B cell (primary cell): Measurements from ENCODE around the gene SPECC1L. TPM values are rescaled to one million over a fixed set of nuclear protein-coding genes. Genes with fewer than 3 reads are reported as not detected.

Experiments
- ATAC-seq: fragments of 200-7000 bp; cut with Tn5 transposase; one replicate; pipeline ENCODE4 v1.10.0; 2021; ENCODE audit warnings: low read depth, mild to moderate bottlenecking, moderate number of reproducible peaks, moderate library complexity
- CTCF ChIA-PET: fragments of 350-600 bp; sonication (Branson Sonifier 250); formaldehyde crosslinking; loops from one replicate; lab custom pipeline; 2021; ENCODE audit warnings: antibody characterized with exemption, inconsistent platforms; lab: Charles Lee
- POLR2A ChIA-PET: fragments of 350-600 bp; sonication (Branson Sonifier 250); formaldehyde crosslinking; loops from one replicate; lab custom pipeline; 2021; ENCODE audit warnings: antibody characterized with exemption; lab: Charles Lee
- DNase-seq: peaks from one replicate; pipeline ENCODE4 v3.0.0; 2013
- H2AFZ ChIP-seq: 2 replicates; pipeline ENCODE4 v1.6.1; 2012; ENCODE audit warnings: mild to moderate bottlenecking, low read depth, low read length; ENCODE audit not compliant: insufficient read depth, poor library complexity, severe bottlenecking
- H3K27ac ChIP-seq, 2 donors: 1 replicate in 1 of 2; 2 replicates in 1 of 2; pipeline ENCODE4 v1.5.1; 2012 to 2013; ENCODE audit warnings: low read length in 2 of 2, mild to moderate bottlenecking in 2 of 2, moderate library complexity in 1 of 2
- H3K27me3 ChIP-seq, 4 experiments: fragments of 200-600 bp in 1 of 4; sonication (generic) in 1 of 4; replicated peaks in 1 of 4; 1 replicate in 2 of 4; 2 replicates in 2 of 4; pipeline versions ENCODE4 v1.6.1 to v1.7.0; 2013 to 2016; ENCODE audit warnings: low read length in 3 of 4, mild to moderate bottlenecking in 2 of 4, mixed read lengths in 1 of 4, moderate library complexity in 1 of 4; ENCODE audit not compliant: insufficient read depth in 4 of 4, control insufficient read depth in 3 of 4; ENCODE audit errors: control extremely low read depth in 1 of 4
- H3K36me3 ChIP-seq, 2 experiments: replicated peaks in 1 of 2; 1 replicate in 1 of 2; 2 replicates in 1 of 2; pipeline versions ENCODE4 v1.6.1 to v1.7.1; 2013; ENCODE audit warnings: low read length in 1 of 2; ENCODE audit not compliant: insufficient read depth in 2 of 2, control insufficient read depth in 1 of 2; ENCODE audit errors: control extremely low read depth in 1 of 2, extremely low read depth in 1 of 2
- H3K4me1 ChIP-seq, 2 donors: fragments of 200-600 bp in 1 of 2; sonication (generic) in 1 of 2; 1 replicate in 1 of 2; 2 replicates in 1 of 2; pipeline versions ENCODE4 v1.5.1 to v1.6.1; 2013 to 2017; ENCODE audit warnings: low read length in 2 of 2; ENCODE audit not compliant: control insufficient read depth in 2 of 2, insufficient read depth in 2 of 2
- H3K4me2 ChIP-seq: replicated peaks from 2 replicates; pipeline ENCODE3; 2012; ENCODE audit warnings: mild to moderate bottlenecking, low read depth, low read length; ENCODE audit not compliant: poor library complexity, severe bottlenecking
- H3K4me3 ChIP-seq, 5 experiments: fragments of 200-600 bp in 1 of 5; sonication (generic) in 1 of 5; 1 replicate in 3 of 5; 2 replicates in 2 of 5; pipeline versions ENCODE4 v1.5.1 to v1.7.0; 2011 to 2016; ENCODE audit warnings: low read length in 4 of 5, mild to moderate bottlenecking in 4 of 5, low read depth in 2 of 5, control low read depth in 1 of 5, moderate library complexity in 1 of 5; ENCODE audit not compliant: insufficient read depth in 1 of 5; ENCODE audit errors: control extremely low read depth in 1 of 5, extremely low read depth in 1 of 5
- H3K79me2 ChIP-seq: fragments of 200-600 bp; sonication (generic); one replicate; pipeline ENCODE4 v1.6.0; 2016; ENCODE audit warnings: low read length; ENCODE audit not compliant: control insufficient read depth, insufficient read depth
- H3K9ac ChIP-seq: fragments of 200-600 bp; sonication (generic); 2 replicates; pipeline ENCODE4 v1.6.1; 2017; ENCODE audit warnings: mild to moderate bottlenecking, low read length, moderate library complexity
- H3K9me3 ChIP-seq, 3 donors: one replicate each; pipeline versions ENCODE4 v1.6.1 to v1.7.1; 2013; ENCODE audit warnings: low read length in 2 of 3; ENCODE audit not compliant: control insufficient read depth in 2 of 3, insufficient read depth in 1 of 3; ENCODE audit errors: control extremely low read depth in 1 of 3
- H4K20me1 ChIP-seq: 2 replicates; pipeline ENCODE4 v1.6.0; 2012; ENCODE audit warnings: mild to moderate bottlenecking, low read length; ENCODE audit not compliant: insufficient read depth, control insufficient read depth, poor library complexity, severe bottlenecking
- H3K27ac Mint-ChIP-seq: one replicate; pipeline ENCODE4 v1.8.0; 2021; ENCODE audit warnings: mixed read lengths
- H3K27me3 Mint-ChIP-seq: one replicate; pipeline ENCODE4 v1.8.0; 2021; ENCODE audit warnings: mixed read lengths
- H3K4me1 Mint-ChIP-seq: one replicate; pipeline ENCODE4 v1.8.0; 2021; ENCODE audit warnings: mixed read lengths
- H3K4me3 Mint-ChIP-seq: one replicate; pipeline ENCODE4 v1.8.0; 2021; ENCODE audit warnings: mixed read lengths
- H3K9me3 Mint-ChIP-seq: one replicate; pipeline ENCODE4 v1.8.0; 2022; ENCODE audit warnings: mixed read lengths; ENCODE audit not compliant: insufficient read depth
- CTCF ChIP-seq: fragments of 200-600 bp; IDR thresholded peaks from one replicate; pipeline ENCODE4 v1.8.0; 2022; ENCODE audit warnings: antibody characterized with exemption, mild to moderate bottlenecking
- EZH2 ChIP-seq: IDR thresholded peaks from 2 replicates; pipeline ENCODE4 v1.6.1; 2012; ENCODE audit warnings: borderline replicate concordance, low read depth, mild to moderate bottlenecking, moderate library complexity, low read length; ENCODE audit not compliant: insufficient read depth, poor library complexity, severe bottlenecking
- WGBS: methylation state at CpG from one replicate; pipeline ENCODE4 v1.1.5; 2013; ENCODE audit warnings: missing lambda C conversion rate; ENCODE audit not compliant: insufficient coverage; 5-methylcytosine and 5-hydroxymethylcytosine counted together
- intact Hi-C: fragments of 100-400 bp; cut with micrococcal nuclease; formaldehyde crosslinking; loops from one replicate; pipeline ENCODE4 v1.10.0; 2022
- polyA plus RNA-seq: library from polyadenylated mRNA; depleted of rRNA; stranded (reverse); fragments of >200 nt; gene quantifications from 2 replicates; pipeline ENCODE4 v1.2.3, GENCODE V29; 2012
- total RNA-seq, 2 donors: library from RNA; stranded (reverse); fragments of 120-200 nt in 1 of 2; gene quantifications; 1 replicate in 1 of 2; 2 replicates in 1 of 2; pipeline versions ENCODE4 v1.2.3 to v1.2.4, GENCODE V29; 2013 to 2022

The SPECC1L gene
- total and polyA plus RNA-seq, 2 donors (not counting 1 experiment from before 2014, with no cell fraction given), result 14.4 to 85.3 TPM

- Mint-ChIP-seq H3K27ac (no peak overlapping the region), H3K27me3 (no peaks in the 10 kb centered on the region), H3K4me3 (no peak overlapping the region), H3K9me3 (no peaks in the 10 kb centered on the region), H3K4me1 (peaks cover 7% of the 10 kb centered on the region)
- no peak for ATAC-seq
- intact Hi-C loops, result no loop called here
- Histone ChIP-seq H3K9ac (no peak overlapping the region), H3K79me2 (peaks cover 5% of the 10 kb centered on the region), H3K4me3 (no peak overlapping the region), H3K9me3 (no peaks in the 10 kb centered on the region), H3K36me3 (peaks cover 11 to 28% of the 10 kb centered on the region in 2 experiments), H3K4me2 (no peak overlapping the region), H3K4me1 (no peaks in the 10 kb centered on the region), H3K27me3 (no peaks in the 10 kb centered on the region), H2AFZ (no peak overlapping the region), H3K27ac (no peak overlapping the region), H4K20me1 (peaks cover 12% of the 10 kb centered on the region)
- CTCF ChIA-PET, result interaction anchor here (1.0 kb wide), 1 partner anchor 110 kb away, joined by 3 read pairs; no protein-coding TSS in a partner anchor
- POLR2A ChIA-PET, result no interaction called here
- no CpG with 5 or more reads among the region's 4 CpGs for WGBS
- no peak for DNase-seq
- TF ChIP-seq EZH2, result no peak
- TF ChIP-seq CTCF, result no peak
Observed at GRCh38 chr22:24392218-24392931, 121.7 kb downstream of the SPECC1L start.

- H3K27me3 Mint-ChIP-seq, result no peaks in the 10 kb centered on the region
- H3K4me2 ChIP-seq, result no peak overlapping the region
- ChIA-PET POLR2A (no interaction called here), CTCF (interaction anchor here (1.4 kb wide), 1 partner anchor 29 kb away, joined by 4 read pairs; no protein-coding TSS in a partner anchor)
- no peaks in the 10 kb centered on the region for H3K9me3 ChIP-seq
- H3K36me3 ChIP-seq, result peaks cover 11 to 29% of the 10 kb centered on the region in 2 experiments
- H4K20me1 ChIP-seq, result peaks cover 12% of the 10 kb centered on the region
- no peak overlapping the region for H3K27ac ChIP-seq
- H3K79me2 ChIP-seq, result peaks cover 5% of the 10 kb centered on the region
- H3K4me1 ChIP-seq, result no peaks in the 10 kb centered on the region
- H2AFZ ChIP-seq, result no peak overlapping the region
- ATAC-seq (no peak), DNase-seq (no peak)
- intact Hi-C loops, result no loop called here
- no peak overlapping the region for H3K9ac ChIP-seq
- 95% methylated on average over 2 of the region's 2 CpGs for WGBS
- no peak for TF ChIP-seq EZH2
- no peak for TF ChIP-seq CTCF
- no peak overlapping the region for H3K4me3 Mint-ChIP-seq
- peaks cover 12% of the 10 kb centered on the region for H3K4me1 Mint-ChIP-seq
- no peaks in the 10 kb centered on the region for H3K9me3 Mint-ChIP-seq
- no peaks in the 10 kb centered on the region for H3K27me3 ChIP-seq
- no peak overlapping the region for H3K4me3 ChIP-seq
- H3K27ac Mint-ChIP-seq, result no peak overlapping the region
Observed at GRCh38 chr22:24393012-24393559, 122.5 kb downstream of the SPECC1L start.
